Measurements from ENCODE around the gene FAM98B. TPM values are rescaled to one million over a fixed set of nuclear protein-coding genes. Genes with fewer than 3 reads are reported as not detected.

FAM98B gene
- total RNA-seq, 3 donors from 2014 or later (not counting 1 experiment from before 2014, with no cell fraction given): 27.5 to 34.0 (median 29.0) TPM

- Histone ChIP-seq H3K27ac (ENCODE audit: low read length) (no peak overlapping the region), H3K9me3 (ENCODE audit: control insufficient read depth, insufficient read depth, low read length) (no peaks in the 10 kb centered on the region), H3K36me3 (ENCODE audit: control insufficient read depth, insufficient read depth, low read length) (peaks cover 45% of the 10 kb centered on the region), H3K4me1 (ENCODE audit: control insufficient read depth, insufficient read depth, low read length) (no peaks in the 10 kb centered on the region), H3K27me3 (ENCODE audit: control insufficient read depth, insufficient read depth, low read length) (no peaks in the 10 kb centered on the region), H3K4me3 (ENCODE audit: low read length) (no peak overlapping the region)
- Mint-ChIP-seq H3K27me3 (ENCODE audit: low read depth in 2 of 2) (no peaks in the 10 kb centered on the region), H3K27ac (peak overlapping the region in 1 of 2 donors; percentile 23), H3K36me3 (peaks cover 5% of the 10 kb centered on the region), H3K4me1 (peaks cover 56 to 76% of the 10 kb centered on the region in 2 donors), H3K4me3 (no peak overlapping the region), H3K9me3 (no peaks in the 10 kb centered on the region)
- DNase-seq (no peak), ATAC-seq (no peak)
- no peak for TF ChIP-seq CTCF (IDR thresholded peaks at IDR 0.05)
- WGBS (ENCODE audit: insufficient coverage): 96% methylated on average over 2 of the region's 2 CpGs
- intact Hi-C loops (cut with micrococcal nuclease): loop anchor here (10.0 kb wide), 1 partner anchor 51 kb away; no protein-coding TSS in a partner anchor
These were observed 72.2 kb downstream of the FAM98B start for GRCh38 chr15:38526158-38526557.

DNA sequence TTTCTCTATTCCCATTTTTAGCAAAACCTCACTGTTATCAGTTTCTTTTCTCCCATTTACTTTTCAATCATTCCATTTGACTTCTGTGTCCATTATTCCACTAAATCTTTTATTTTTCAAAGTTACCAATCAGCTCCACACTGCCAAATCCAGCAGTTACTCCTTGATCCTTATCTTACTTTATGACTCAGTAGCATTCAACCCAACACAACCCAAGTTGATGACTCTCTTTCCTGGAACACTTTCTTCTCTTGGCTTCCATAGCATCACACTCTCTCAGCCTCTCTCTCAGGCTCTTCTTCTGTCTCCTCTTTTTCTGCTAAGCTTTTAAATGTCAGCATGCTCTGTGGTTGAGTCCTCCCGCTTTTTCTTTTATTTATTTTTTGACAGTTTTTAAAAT is 74.4 kb downstream of the FAM98B start:
- no peak overlapping the region for H3K4me3 Mint-ChIP-seq

GRCh38 chr15:38530113-38530512 is 76.2 kb downstream of the FAM98B start:
- peak in 2 of 3 donors; percentile 31 to 65 for ATAC-seq

More for the DNA sequence above, 74.4 kb downstream of the FAM98B start:
- H3K4me1 Mint-ChIP-seq: peaks cover 58 to 77% of the 10 kb centered on the region in 2 donors
- intact Hi-C loops (cut with micrococcal nuclease): loop anchor here (10.0 kb wide), 1 partner anchor 53 kb away; no protein-coding TSS in a partner anchor
- Histone ChIP-seq H3K27me3 (ENCODE audit: control insufficient read depth, insufficient read depth, low read length) (no peaks in the 10 kb centered on the region), H3K27ac (ENCODE audit: low read length) (no peak overlapping the region), H3K4me1 (ENCODE audit: control insufficient read depth, insufficient read depth, low read length) (peaks cover 5% of the 10 kb centered on the region), H3K9me3 (ENCODE audit: control insufficient read depth, insufficient read depth, low read length) (no peaks in the 10 kb centered on the region), H3K4me3 (ENCODE audit: low read length) (no peak overlapping the region), H3K36me3 (ENCODE audit: control insufficient read depth, insufficient read depth, low read length) (peaks cover 33% of the 10 kb centered on the region)
- no peaks in the 10 kb centered on the region for H3K9me3 Mint-ChIP-seq
- no peaks in the 10 kb centered on the region for H3K27me3 Mint-ChIP-seq (ENCODE audit: low read depth in 2 of 2)
- ATAC-seq: no peak
- TF ChIP-seq CTCF (IDR thresholded peaks at IDR 0.05): no peak
- peaks cover 5% of the 10 kb centered on the region for H3K36me3 Mint-ChIP-seq
- peak overlapping the region; percentile 3 to 17 for H3K27ac Mint-ChIP-seq
- WGBS (ENCODE audit: insufficient coverage): no CpG with 5 or more reads among the region's 1 CpG
- no peak for DNase-seq

More at GRCh38 chr15:38530113-38530512, 76.2 kb downstream of the FAM98B start:
- no peaks in the 10 kb centered on the region for H3K9me3 ChIP-seq (ENCODE audit: control insufficient read depth, insufficient read depth, low read length)
- Mint-ChIP-seq H3K4me1 (peaks cover 76 to 83% of the 10 kb centered on the region in 2 donors), H3K27ac (peak overlapping the region; percentile 61 to 69), H3K27me3 (ENCODE audit: low read depth in 2 of 2) (no peaks in the 10 kb centered on the region), H3K9me3 (no peaks in the 10 kb centered on the region), H3K4me3 (no peak overlapping the region), H3K36me3 (no peaks in the 10 kb centered on the region)
- DNase-seq: no peak
- H3K27ac ChIP-seq (ENCODE audit: low read length): no peak overlapping the region
- intact Hi-C loops (cut with micrococcal nuclease): loop anchor here (5.0 kb wide), 2 partner anchors 33 to 42 kb away; no protein-coding TSS in a partner anchor
- peaks cover 23% of the 10 kb centered on the region for H3K36me3 ChIP-seq (ENCODE audit: control insufficient read depth, insufficient read depth, low read length)
- TF ChIP-seq CTCF (IDR thresholded peaks at IDR 0.05): no peak
- no peak overlapping the region for H3K4me3 ChIP-seq (ENCODE audit: low read length)
- WGBS (ENCODE audit: insufficient coverage): 80% methylated on average over 1 of the region's 1 CpG
- no peaks in the 10 kb centered on the region for H3K27me3 ChIP-seq (ENCODE audit: control insufficient read depth, insufficient read depth, low read length)
- peaks cover 18% of the 10 kb centered on the region for H3K4me1 ChIP-seq (ENCODE audit: control insufficient read depth, insufficient read depth, low read length)

Measured in natural killer cell (primary cell).